WTC11 (cell line): ENCODE data around the gene ASIC2. TPM values are rescaled to one million over a fixed set of nuclear protein-coding genes. Genes with fewer than 3 reads are reported as not detected.

ENCODE experiments used
- ATAC-seq: fragments of 200-7000 bp; cut with Tn5 transposase; 2 replicates; pipeline ENCODE4 v1.10.0; 2021; ENCODE audit warnings: mild to moderate bottlenecking, moderate library complexity
- CTCF ChIA-PET: fragments of 300-600 bp; sonication (Branson Sonifier 250); formaldehyde crosslinking; loops from one replicate; lab custom pipeline; 2021; ENCODE audit warnings: antibody characterized with exemption; lab: Charles Lee
- POLR2A ChIA-PET: fragments of 350-600 bp; sonication (Branson Sonifier 250); formaldehyde crosslinking; loops from one replicate; lab custom pipeline; 2021; ENCODE audit warnings: antibody characterized with exemption; lab: Charles Lee
- DNase-seq: peaks from one replicate; pipeline ENCODE4 v3.0.0; 2021; ENCODE audit warnings: low spot score
- H3K27ac Mint-ChIP-seq: 2 replicates; pipeline ENCODE4 v1.8.0; 2021; ENCODE audit warnings: mixed read lengths
- H3K27me3 Mint-ChIP-seq: 2 replicates; pipeline ENCODE4 v1.8.0; 2021; ENCODE audit warnings: low read depth, mild to moderate bottlenecking, moderate library complexity, mixed read lengths
- H3K36me3 Mint-ChIP-seq: 2 replicates; pipeline ENCODE4 v1.8.0; 2021; ENCODE audit warnings: mixed read lengths
- H3K4me1 Mint-ChIP-seq: 2 replicates; pipeline ENCODE4 v1.8.0; 2022; ENCODE audit warnings: mixed read lengths
- H3K4me3 Mint-ChIP-seq: 2 replicates; pipeline ENCODE4 v1.8.0; 2021; ENCODE audit warnings: mild to moderate bottlenecking, moderate library complexity, mixed read lengths
- H3K9me3 Mint-ChIP-seq: 2 replicates; pipeline ENCODE4 v1.8.0; 2021; ENCODE audit warnings: mixed read lengths
- ATF1 ChIP-seq: sonication (generic); formaldehyde crosslinking; IDR thresholded peaks from 2 replicates; pipeline ENCODE4 v1.8.1; 2023; ENCODE audit warnings: mild to moderate bottlenecking, moderate library complexity, missing genetic modification reagents
- CDX4 ChIP-seq: fragments of 250-450 bp; sonication (Bioruptor Pico); IDR thresholded peaks from 2 replicates; pipeline ENCODE4 v1.9.0; 2021; ENCODE audit warnings: moderate library complexity, mild to moderate bottlenecking, inconsistent platforms, borderline replicate concordance
- CREM ChIP-seq: sonication (generic); formaldehyde crosslinking; IDR thresholded peaks from 2 replicates; pipeline ENCODE4 v1.8.1; 2022; ENCODE audit warnings: mild to moderate bottlenecking, missing genetic modification reagents, moderate library complexity
- CTCF ChIP-seq: fragments of 200-600 bp; IDR thresholded peaks from 2 replicates; pipeline ENCODE4 v1.8.0; 2022; ENCODE audit warnings: antibody characterized with exemption
- ELF4 ChIP-seq: sonication (generic); formaldehyde crosslinking; IDR thresholded peaks from 2 replicates; pipeline ENCODE4 v1.8.1; 2022; ENCODE audit warnings: low read depth, mild to moderate bottlenecking, moderate library complexity, missing genetic modification reagents
- ESRRA ChIP-seq: sonication (generic); formaldehyde crosslinking; IDR thresholded peaks from 2 replicates; pipeline ENCODE4 v1.8.1; 2022; ENCODE audit warnings: mild to moderate bottlenecking, missing genetic modification reagents, borderline replicate concordance
- HMGXB4 ChIP-seq: sonication (generic); formaldehyde crosslinking; IDR thresholded peaks from 2 replicates; pipeline ENCODE4 v1.8.1; 2023; ENCODE audit warnings: mild to moderate bottlenecking, moderate library complexity, missing genetic modification reagents
- PRRX2 ChIP-seq: fragments of 250-450 bp; sonication (Bioruptor Pico); IDR thresholded peaks from 2 replicates; pipeline ENCODE4 v1.8.0; 2021; ENCODE audit warnings: mild to moderate bottlenecking
- SMAD3 ChIP-seq: sonication (generic); formaldehyde crosslinking; IDR thresholded peaks from 2 replicates; pipeline ENCODE4 v1.8.0; 2022; ENCODE audit warnings: missing genetic modification reagents, mild to moderate bottlenecking, borderline replicate concordance
- SP1 ChIP-seq: sonication (generic); formaldehyde crosslinking; conservative IDR thresholded peaks from 2 replicates; pipeline ENCODE4 v1.8.1; 2022; ENCODE audit warnings: missing genetic modification reagents
- STAT6 ChIP-seq: sonication (generic); formaldehyde crosslinking; conservative IDR thresholded peaks from 2 replicates; pipeline ENCODE4 v1.8.1; 2023; ENCODE audit warnings: mild to moderate bottlenecking, low read depth, missing genetic modification reagents, moderate library complexity
- TEAD4 ChIP-seq: sonication (generic); formaldehyde crosslinking; IDR thresholded peaks from 2 replicates; pipeline ENCODE4 v1.8.0; 2022; ENCODE audit warnings: mild to moderate bottlenecking, missing genetic modification reagents
- USF2 ChIP-seq: sonication (generic); formaldehyde crosslinking; IDR thresholded peaks from 2 replicates; pipeline ENCODE4 v1.8.1; 2023; ENCODE audit warnings: mild to moderate bottlenecking, missing genetic modification reagents, moderate library complexity
- ZBTB21 ChIP-seq: sonication (generic); formaldehyde crosslinking; IDR thresholded peaks from 2 replicates; pipeline ENCODE4 v1.8.1; 2023; ENCODE audit warnings: mild to moderate bottlenecking, missing genetic modification reagents, borderline replicate concordance
- ZNF317 ChIP-seq: sonication (generic); formaldehyde crosslinking; IDR thresholded peaks from 2 replicates; pipeline ENCODE4 v1.8.1; 2023; ENCODE audit warnings: low read depth, mild to moderate bottlenecking, moderate library complexity, missing genetic modification reagents, borderline replicate concordance
- ZNF425 ChIP-seq: fragments of 250-450 bp; sonication (Bioruptor Pico); conservative IDR thresholded peaks from 2 replicates; pipeline ENCODE4 v1.9.0; 2021; ENCODE audit warnings: mild to moderate bottlenecking
- total RNA-seq: library from RNA; stranded (reverse); gene quantifications from 3 replicates; pipeline ENCODE4 v1.2.3, GENCODE V29; 2021

ASIC2 gene
- total RNA-seq, 1 experiment from 2014 or later = 2.7 TPM

GRCh38 chr17:33015716-33016346 lies 277.3 kb downstream of the ASIC2 start:
- Mint-ChIP-seq H3K27me3 (peaks cover 6% of the 10 kb centered on the region; the same call in 1 of the 2 replicates), H3K27ac (no peak overlapping the region), H3K4me1 (no peaks in the 10 kb centered on the region), H3K36me3 (no peaks in the 10 kb centered on the region), H3K9me3 (no peaks in the 10 kb centered on the region), H3K4me3 (no peak overlapping the region)
- ChIA-PET POLR2A (no interaction called here), CTCF (interaction anchor here (1.1 to 1.3 kb wide), 2 partner anchors 18 to 277 kb away, joined by 3 to 4 read pairs; partner anchors contain the start of gene ASIC2)
- DNase-seq (no peak), ATAC-seq (no peak)
- TF ChIP-seq ESRRA (CRISPR knock-in tag) = no peak
- TF ChIP-seq HMGXB4 (CRISPR knock-in tag) = no peak
- no peak for TF ChIP-seq SMAD3 (CRISPR knock-in tag)
- no peak for TF ChIP-seq PRRX2 (CRISPR knock-in tag)
- no peak for TF ChIP-seq ZNF317 (CRISPR knock-in tag)
- TF ChIP-seq USF2 (CRISPR knock-in tag) = no peak
- TF ChIP-seq TEAD4 (CRISPR knock-in tag) = no peak
- no peak for TF ChIP-seq STAT6 (CRISPR knock-in tag)
- no peak for TF ChIP-seq CDX4 (CRISPR knock-in tag)
- no peak for TF ChIP-seq ZBTB21 (CRISPR knock-in tag)
- TF ChIP-seq CREM (CRISPR knock-in tag) = no peak
- TF ChIP-seq SP1 (CRISPR knock-in tag) = no peak
- TF ChIP-seq ELF4 = no peak
- TF ChIP-seq ATF1 (CRISPR knock-in tag) = no peak
- no peak for TF ChIP-seq ZNF425 (CRISPR knock-in tag)
- no peak for TF ChIP-seq CTCF
